Activated naive CD4-positive, alpha-beta T cell treated with anti-CD3 and anti-CD28 coated beads for 36 hours (primary cell): Measurements from ENCODE around the gene AK9. TPM values are rescaled to one million over a fixed set of nuclear protein-coding genes. Genes with fewer than 3 reads are reported as not detected.

Experiments
- total RNA-seq, 2 experiments: library from RNA; stranded (reverse); gene quantifications; one replicate each; pipeline ENCODE4 v1.2.3, GENCODE V29; 2021

AK9 gene
- total RNA-seq, 2 experiments from 2014 or later, result 1.7 TPM

Other genes starting within 250 kb of the AK9 start
- 10 to 100 TPM; 20.4 to 22.9 TPM for gene MICAL1, start 235.4 kb downstream of the AK9 start, total RNA-seq
- 1 to 10 TPM; 6.9 to 7.4 TPM for gene ZBTB24, start 208.0 kb downstream of the AK9 start, total RNA-seq
- 10 to 100 TPM; 14.0 to 16.4 TPM for gene FIG4, start 94 bp upstream of the AK9 start, total RNA-seq